ENCODE measurements around the gene ACP4.

The ACP4 gene

GRCh38 chr19:50843701-50844221 is 53.5 kb downstream of the ACP4 start:
- DNase-seq (ENCODE audit: low read depth, low spot score), result no peak
- Histone ChIP-seq H3K27me3 (ENCODE audit: control insufficient read depth, insufficient read depth, low read length) (no peaks in the 10 kb centered on the region), H3K27ac (ENCODE audit: low read length) (no peak overlapping the region), H3K4me3 (ENCODE audit: low read length) (no peak overlapping the region), H3K4me1 (ENCODE audit: control insufficient read depth, insufficient read depth, low read length) (no peaks in the 10 kb centered on the region), H3K36me3 (ENCODE audit: control insufficient read depth, insufficient read depth, low read length) (no peaks in the 10 kb centered on the region), H3K9me3 (ENCODE audit: control insufficient read depth, insufficient read depth, low read length) (no peaks in the 10 kb centered on the region; the same call in 1 of the 2 replicates)
- WGBS (ENCODE audit: insufficient coverage, insufficient read length), result no CpG with 5 or more reads among the region's 7 CpGs

- Histone ChIP-seq H3K9me3 (ENCODE audit: control insufficient read depth, insufficient read depth, low read length) (no peaks in the 10 kb centered on the region; the same call in 1 of the 2 replicates), H3K27ac (ENCODE audit: low read length) (no peak overlapping the region), H3K27me3 (ENCODE audit: control insufficient read depth, insufficient read depth, low read length) (no peaks in the 10 kb centered on the region), H3K36me3 (ENCODE audit: control insufficient read depth, insufficient read depth, low read length) (no peaks in the 10 kb centered on the region), H3K4me3 (ENCODE audit: low read length) (no peak overlapping the region), H3K4me1 (ENCODE audit: control insufficient read depth, insufficient read depth, low read length) (no peaks in the 10 kb centered on the region)
- DNase-seq (ENCODE audit: low read depth, low spot score), result no peak
- no CpG with 5 or more reads among the region's 8 CpGs for WGBS (ENCODE audit: insufficient coverage, insufficient read length)
These were observed 54.2 kb downstream of the ACP4 start for GRCh38 chr19:50844296-50844935.

Measured in iPS DF 6.9 (cell line).